Measurements from ENCODE around the gene UNC5B.

Gene UNC5B

GRCh38 chr10:71349406-71349805 is 137.0 kb downstream of the UNC5B start:
- Histone ChIP-seq H4K20me1 (ENCODE audit: insufficient read depth, low read length) (no peaks in the 10 kb centered on the region), H3K4me2 (ENCODE audit: low read depth, low read length) (no peak overlapping the region), H3K4me3 (ENCODE audit: low read length) (no peak overlapping the region), H3K36me3 (replicated peaks; ENCODE audit: insufficient read depth, low read length) (no peaks in the 10 kb centered on the region), H3K27me3 (replicated peaks; ENCODE audit: insufficient read depth, low read length) (no peaks in the 10 kb centered on the region), H2AFZ (ENCODE audit: low read length) (no peak overlapping the region), H3F3A (ENCODE audit: insufficient read depth, low read length) (no peaks in the 10 kb centered on the region), H3K9me2 (replicated peaks; ENCODE audit: insufficient read depth, low read length) (no peaks in the 10 kb centered on the region), H3K4me1 (ENCODE audit: low read length) (no peaks in the 10 kb centered on the region), H3K27ac (ENCODE audit: low read length) (no peak overlapping the region), H3K9ac (ENCODE audit: low read length) (no peak overlapping the region), H3K79me2 (ENCODE audit: low read length) (no peaks in the 10 kb centered on the region), H3K9me3 (replicated peaks; ENCODE audit: insufficient read depth, low read length) (no peaks in the 10 kb centered on the region)
- TF ChIP-seq, protein P1, sequence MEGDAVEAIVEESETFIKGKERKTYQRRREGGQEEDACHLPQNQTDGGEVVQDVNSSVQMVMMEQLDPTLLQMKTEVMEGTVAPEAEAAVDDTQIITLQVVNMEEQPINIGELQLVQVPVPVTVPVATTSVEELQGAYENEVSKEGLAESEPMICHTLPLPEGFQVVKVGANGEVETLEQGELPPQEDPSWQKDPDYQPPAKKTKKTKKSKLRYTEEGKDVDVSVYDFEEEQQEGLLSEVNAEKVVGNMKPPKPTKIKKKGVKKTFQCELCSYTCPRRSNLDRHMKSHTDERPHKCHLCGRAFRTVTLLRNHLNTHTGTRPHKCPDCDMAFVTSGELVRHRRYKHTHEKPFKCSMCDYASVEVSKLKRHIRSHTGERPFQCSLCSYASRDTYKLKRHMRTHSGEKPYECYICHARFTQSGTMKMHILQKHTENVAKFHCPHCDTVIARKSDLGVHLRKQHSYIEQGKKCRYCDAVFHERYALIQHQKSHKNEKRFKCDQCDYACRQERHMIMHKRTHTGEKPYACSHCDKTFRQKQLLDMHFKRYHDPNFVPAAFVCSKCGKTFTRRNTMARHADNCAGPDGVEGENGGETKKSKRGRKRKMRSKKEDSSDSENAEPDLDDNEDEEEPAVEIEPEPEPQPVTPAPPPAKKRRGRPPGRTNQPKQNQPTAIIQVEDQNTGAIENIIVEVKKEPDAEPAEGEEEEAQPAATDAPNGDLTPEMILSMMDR (IDR thresholded peaks at IDR 0.05; ENCODE audit: low read length) = no peak
- TF ChIP-seq EZH2phosphoT487 (IDR thresholded peaks at IDR 0.05; ENCODE audit: low read length) (no peak), EZH2 (optimal IDR thresholded peaks at IDR 0.05; ENCODE audit: low read depth, low read length) (no peak)
- no peak for DNase-seq

DNA sequence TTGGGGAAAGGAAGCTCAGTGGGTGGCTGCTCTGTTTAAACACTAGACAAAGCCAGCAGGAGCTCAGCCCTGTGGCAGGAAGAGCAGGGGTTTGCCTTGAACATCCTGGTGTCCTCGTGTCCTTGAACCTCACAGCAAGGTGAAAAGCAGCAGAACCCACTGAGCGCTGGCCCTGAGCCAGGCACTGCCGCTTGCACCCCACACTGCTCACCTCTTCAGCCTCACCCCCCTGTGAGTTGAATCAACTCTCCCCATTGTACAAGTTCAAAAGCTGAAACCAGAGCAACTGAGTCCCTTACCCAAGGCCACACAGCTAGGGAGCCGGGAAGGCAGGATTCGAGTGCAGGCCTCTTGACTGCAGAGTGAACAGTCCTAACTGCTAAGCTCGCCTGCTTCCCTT is 138.7 kb downstream of the UNC5B start:
- Histone ChIP-seq H3K9me3 (replicated peaks; ENCODE audit: insufficient read depth, low read length) (no peaks in the 10 kb centered on the region), H3K79me2 (ENCODE audit: low read length) (no peaks in the 10 kb centered on the region), H3F3A (ENCODE audit: insufficient read depth, low read length) (no peaks in the 10 kb centered on the region), H3K4me2 (ENCODE audit: low read depth, low read length) (no peak overlapping the region), H2AFZ (ENCODE audit: low read length) (no peak overlapping the region), H3K36me3 (replicated peaks; ENCODE audit: insufficient read depth, low read length) (no peaks in the 10 kb centered on the region), H3K27me3 (replicated peaks; ENCODE audit: insufficient read depth, low read length) (no peaks in the 10 kb centered on the region), H3K27ac (ENCODE audit: low read length) (no peak overlapping the region), H3K9me2 (replicated peaks; ENCODE audit: insufficient read depth, low read length) (no peaks in the 10 kb centered on the region), H3K9ac (ENCODE audit: low read length) (no peak overlapping the region), H3K4me3 (ENCODE audit: low read length) (no peak overlapping the region), H4K20me1 (ENCODE audit: insufficient read depth, low read length) (no peaks in the 10 kb centered on the region), H3K4me1 (ENCODE audit: low read length) (no peaks in the 10 kb centered on the region)
- TF ChIP-seq EZH2 (optimal IDR thresholded peaks at IDR 0.05; ENCODE audit: low read depth, low read length) = no peak
- no peak for TF ChIP-seq EZH2phosphoT487 (IDR thresholded peaks at IDR 0.05; ENCODE audit: low read length)
- TF ChIP-seq, protein P1 (IDR thresholded peaks at IDR 0.05; ENCODE audit: low read length) = no peak
- no peak for DNase-seq

DNA sequence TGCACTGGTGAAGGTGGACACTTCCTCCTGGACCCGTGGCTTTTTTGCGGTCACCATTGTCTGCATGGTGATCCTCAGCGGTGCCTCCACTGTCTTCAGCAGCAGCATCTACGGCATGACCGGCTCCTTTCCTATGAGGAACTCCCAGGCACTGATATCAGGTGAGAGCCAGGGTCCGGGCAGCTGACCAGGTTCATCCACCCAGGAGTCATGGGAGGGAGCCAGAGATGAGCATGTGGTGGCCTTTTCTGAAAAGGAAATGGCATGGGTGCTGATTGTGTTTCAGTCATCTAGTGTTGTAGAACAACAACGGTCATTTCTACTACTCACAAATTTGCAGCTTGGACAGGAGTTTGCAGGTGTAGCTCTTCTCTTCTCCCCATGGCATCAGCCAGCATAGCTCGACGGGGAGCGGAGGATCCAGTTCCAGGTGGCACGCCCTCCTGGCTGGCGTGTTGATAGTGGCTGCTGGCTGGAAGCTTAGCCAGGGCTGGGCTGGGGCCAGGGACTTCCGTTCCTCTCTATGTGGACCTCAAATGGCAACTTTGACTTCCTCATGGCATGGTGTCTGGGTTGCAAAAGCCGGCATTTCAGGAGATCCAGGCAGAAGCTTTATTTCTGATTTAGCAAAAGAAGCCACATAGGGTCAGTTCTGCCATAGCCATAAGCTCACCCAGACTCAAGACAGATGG is 139.4 kb downstream of the UNC5B start:
- no peaks in the 10 kb centered on the region for H3K36me3 ChIP-seq (replicated peaks; ENCODE audit: insufficient read depth, low read length)
- no peaks in the 10 kb centered on the region for H3F3A ChIP-seq (ENCODE audit: insufficient read depth, low read length)
- no peaks in the 10 kb centered on the region for H4K20me1 ChIP-seq (ENCODE audit: insufficient read depth, low read length)
- no peaks in the 10 kb centered on the region for H3K27me3 ChIP-seq (replicated peaks; ENCODE audit: insufficient read depth, low read length)
- H3K79me2 ChIP-seq (ENCODE audit: low read length) = no peaks in the 10 kb centered on the region
- TF ChIP-seq, protein P1 (IDR thresholded peaks at IDR 0.05; ENCODE audit: low read length) = no peak
- TF ChIP-seq EZH2phosphoT487 (IDR thresholded peaks at IDR 0.05; ENCODE audit: low read length) (no peak), EZH2 (optimal IDR thresholded peaks at IDR 0.05; ENCODE audit: low read depth, low read length) (no peak)
- no peaks in the 10 kb centered on the region for H3K9me2 ChIP-seq (replicated peaks; ENCODE audit: insufficient read depth, low read length)
- no peak for DNase-seq
- H3K4me3 ChIP-seq (ENCODE audit: low read length) = no peak overlapping the region
- no peak overlapping the region for H3K4me2 ChIP-seq (ENCODE audit: low read depth, low read length)
- H3K9me3 ChIP-seq (replicated peaks; ENCODE audit: insufficient read depth, low read length) = no peaks in the 10 kb centered on the region
- no peaks in the 10 kb centered on the region for H3K4me1 ChIP-seq (ENCODE audit: low read length)
- H2AFZ ChIP-seq (ENCODE audit: low read length) = no peak overlapping the region
- no peak overlapping the region for H3K9ac ChIP-seq (ENCODE audit: low read length)
- H3K27ac ChIP-seq (ENCODE audit: low read length) = no peak overlapping the region
